MCF 10A (cell line): ENCODE data around the gene MYO15A. TPM values are rescaled to one million over a fixed set of nuclear protein-coding genes. Genes with fewer than 3 reads are reported as not detected.

Experiments
- BruUV-seq: library from RNA; stranded (reverse); fragments of 400-500 nt; replicated peaks from 2 replicates; lab custom pipeline; 2021; lab: Mats Ljungman, UMichigan
- CTCF ChIA-PET: fragments of 300-600 bp; sonication (Branson Sonifier 250); formaldehyde crosslinking; extraction: SDS; loops from one replicate; lab custom pipeline; 2021; ENCODE audit warnings: antibody characterized with exemption, inconsistent platforms; lab: Yijun Ruan, JAX
- POLR2A ChIA-PET: fragments of 300-600, 350-650 bp; sonication (Branson Sonifier 250); formaldehyde crosslinking; extraction: SDS; loops from one replicate; lab custom pipeline; 2020; ENCODE audit warnings: antibody characterized with exemption, inconsistent platforms; lab: Yijun Ruan, JAX
- DNase-seq: peaks from one replicate; pipeline ENCODE4 v3.0.0-alpha.2; 2018; ENCODE audit not compliant: unreplicated experiment
- H3K27ac Mint-ChIP-seq: one replicate; pipeline ENCODE4 v1.8.0; 2022; ENCODE audit warnings: mild to moderate bottlenecking, low read depth, mixed read lengths; ENCODE audit not compliant: unreplicated experiment
- H3K27me3 Mint-ChIP-seq: one replicate; pipeline ENCODE4 v1.8.0; 2022; ENCODE audit warnings: mixed read lengths; ENCODE audit not compliant: insufficient read depth, unreplicated experiment
- H3K36me3 Mint-ChIP-seq: one replicate; pipeline ENCODE4 v1.8.0; 2022; ENCODE audit warnings: mild to moderate bottlenecking, moderate library complexity, mixed read lengths; ENCODE audit not compliant: insufficient read depth, unreplicated experiment
- H3K4me1 Mint-ChIP-seq: one replicate; pipeline ENCODE4 v1.8.0; 2022; ENCODE audit warnings: mixed read lengths; ENCODE audit not compliant: insufficient read depth, unreplicated experiment
- H3K4me3 Mint-ChIP-seq: one replicate; pipeline ENCODE4 v1.8.0; 2022; ENCODE audit warnings: mild to moderate bottlenecking, moderate library complexity, mixed read lengths; ENCODE audit not compliant: unreplicated experiment
- H3K9me3 Mint-ChIP-seq: one replicate; pipeline ENCODE4 v1.8.0; 2022; ENCODE audit warnings: mixed read lengths; ENCODE audit not compliant: unreplicated experiment
- CTCF ChIP-seq: fragments of 200-600 bp; IDR thresholded peaks from one replicate; pipeline ENCODE4 v1.8.0; 2022; ENCODE audit warnings: antibody characterized with exemption, mild to moderate bottlenecking; ENCODE audit not compliant: unreplicated experiment
- intact Hi-C: fragments of 100-400 bp; cut with micrococcal nuclease; formaldehyde crosslinking; loops from 2 replicates; pipeline ENCODE4 v1.14.1; 2022
- total RNA-seq: library from RNA; stranded (reverse); gene quantifications from 2 replicates; pipeline ENCODE4 v1.2.3, GENCODE V29; 2022

MYO15A gene
- total RNA-seq, 1 experiment from 2014 or later: 1.1 TPM

- Mint-ChIP-seq H3K4me1 (no peaks in the 10 kb centered on the region), H3K4me3 (no peak overlapping the region), H3K27ac (no peak overlapping the region), H3K36me3 (no peaks in the 10 kb centered on the region), H3K9me3 (peaks cover 7% of the 10 kb centered on the region), H3K27me3 (no peaks in the 10 kb centered on the region)
- no TSS peak for BruUV-seq
- intact Hi-C loops: no loop called here
- DNase-seq: no peak
- TF ChIP-seq CTCF: no peak
- ChIA-PET POLR2A (no interaction called here), CTCF (no interaction called here)
Measured at GRCh38 chr17:18121144-18121910, 12.8 kb downstream of the MYO15A start.

GRCh38 chr17:18122990-18123753 lies 14.6 kb downstream of the MYO15A start:
- Mint-ChIP-seq H3K4me1 (no peaks in the 10 kb centered on the region), H3K9me3 (peaks cover 7% of the 10 kb centered on the region), H3K27me3 (no peaks in the 10 kb centered on the region), H3K36me3 (no peaks in the 10 kb centered on the region), H3K4me3 (no peak overlapping the region), H3K27ac (no peak overlapping the region)
- no TSS peak for BruUV-seq
- TF ChIP-seq CTCF: no peak
- ChIA-PET POLR2A (no interaction called here), CTCF (no interaction called here)
- no peak for DNase-seq
- intact Hi-C loops: no loop called here

GRCh38 chr17:18124345-18125126 lies 16.0 kb downstream of the MYO15A start:
- BruUV-seq: no TSS peak
- Mint-ChIP-seq H3K9me3 (peaks cover 5% of the 10 kb centered on the region), H3K27me3 (no peaks in the 10 kb centered on the region), H3K4me3 (no peak overlapping the region), H3K36me3 (no peaks in the 10 kb centered on the region), H3K27ac (no peak overlapping the region), H3K4me1 (no peaks in the 10 kb centered on the region)
- ChIA-PET CTCF (no interaction called here), POLR2A (no interaction called here)
- no peak for DNase-seq
- intact Hi-C loops: no loop called here
- no peak for TF ChIP-seq CTCF
